ENCODE measurements around the gene FAM193B.

FAM193B gene

DNA sequence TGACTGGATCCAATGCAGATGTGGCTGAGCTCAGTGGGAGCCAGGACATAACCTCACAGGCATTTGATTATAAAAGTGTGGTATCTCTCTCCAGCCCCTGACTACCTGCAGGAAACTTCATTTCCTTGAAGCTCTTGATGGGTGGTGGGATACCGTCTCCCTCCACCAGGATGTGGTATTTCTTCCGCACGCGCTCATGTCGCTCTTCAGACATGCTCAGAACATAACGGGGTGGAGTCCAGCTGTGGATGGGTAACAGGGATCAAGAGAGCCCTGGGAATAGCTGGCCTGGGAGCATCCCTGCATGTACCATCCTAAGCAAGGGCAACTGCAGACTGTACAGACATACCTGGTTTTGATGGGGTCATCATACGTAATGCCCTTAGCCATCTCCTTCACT lies 38.8 kb downstream of the FAM193B start:
- DNase-seq (ENCODE audit: low spot score) = no peak

DNA sequence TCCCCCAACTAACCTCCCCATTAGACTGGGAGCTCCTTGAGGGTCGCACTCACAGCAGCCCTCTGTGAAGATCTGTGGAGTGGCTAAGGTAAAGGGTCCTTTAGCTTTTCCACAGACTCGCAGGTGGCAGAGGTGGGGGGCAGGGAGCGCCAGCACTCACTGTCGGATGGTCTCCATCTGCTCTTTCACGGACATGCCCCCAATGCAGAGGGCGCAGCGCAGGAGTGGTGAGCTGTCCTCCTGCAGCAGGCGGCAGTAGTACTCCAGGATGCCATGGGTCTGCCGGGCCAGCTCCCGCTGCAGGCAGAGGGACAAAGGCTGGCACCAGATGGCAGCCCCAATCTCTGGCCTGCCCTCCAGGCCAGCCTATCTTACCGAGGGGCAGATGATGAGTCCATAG lies 39.8 kb downstream of the FAM193B start:
- DNase-seq (ENCODE audit: low spot score) = no peak

- DNase-seq (ENCODE audit: low spot score) = no peak
These were observed 40.9 kb downstream of the FAM193B start for GRCh38 chr5:177513500-177513899.

- DNase-seq (ENCODE audit: low spot score) = no peak
These were observed 41.5 kb downstream of the FAM193B start for GRCh38 chr5:177512736-177513380.

GRCh38 chr5:177511796-177512675 lies 42.3 kb downstream of the FAM193B start:
- DNase-seq (ENCODE audit: low spot score) = no peak

DNA sequence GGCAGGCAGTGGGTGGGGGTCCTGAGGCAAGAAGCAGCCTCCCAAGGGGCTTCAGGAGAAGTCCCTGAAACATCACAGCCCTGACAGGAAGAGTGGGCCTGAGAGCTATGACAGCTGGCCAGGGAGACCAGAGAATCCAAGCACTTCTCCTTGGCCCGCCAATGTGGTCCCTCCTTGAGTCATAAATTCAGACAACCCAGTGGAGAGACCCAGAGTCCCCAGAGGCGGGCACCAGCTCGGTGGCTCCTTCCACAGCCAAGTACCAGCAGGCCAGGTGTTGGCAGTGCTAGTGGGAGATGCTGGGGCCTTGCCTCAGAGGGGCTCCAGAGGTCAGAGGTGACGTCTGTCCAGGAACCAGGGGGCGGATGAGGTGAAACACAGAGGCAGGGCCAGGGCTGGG lies 43.2 kb downstream of the FAM193B start:
- no peak for DNase-seq (ENCODE audit: low spot score)

- no peak for DNase-seq (ENCODE audit: low spot score)
These were observed 43.8 kb downstream of the FAM193B start for GRCh38 chr5:177510567-177511053.

- DNase-seq (ENCODE audit: low spot score) = no peak
These were observed 44.3 kb downstream of the FAM193B start for GRCh38 chr5:177509991-177510566.

DNA sequence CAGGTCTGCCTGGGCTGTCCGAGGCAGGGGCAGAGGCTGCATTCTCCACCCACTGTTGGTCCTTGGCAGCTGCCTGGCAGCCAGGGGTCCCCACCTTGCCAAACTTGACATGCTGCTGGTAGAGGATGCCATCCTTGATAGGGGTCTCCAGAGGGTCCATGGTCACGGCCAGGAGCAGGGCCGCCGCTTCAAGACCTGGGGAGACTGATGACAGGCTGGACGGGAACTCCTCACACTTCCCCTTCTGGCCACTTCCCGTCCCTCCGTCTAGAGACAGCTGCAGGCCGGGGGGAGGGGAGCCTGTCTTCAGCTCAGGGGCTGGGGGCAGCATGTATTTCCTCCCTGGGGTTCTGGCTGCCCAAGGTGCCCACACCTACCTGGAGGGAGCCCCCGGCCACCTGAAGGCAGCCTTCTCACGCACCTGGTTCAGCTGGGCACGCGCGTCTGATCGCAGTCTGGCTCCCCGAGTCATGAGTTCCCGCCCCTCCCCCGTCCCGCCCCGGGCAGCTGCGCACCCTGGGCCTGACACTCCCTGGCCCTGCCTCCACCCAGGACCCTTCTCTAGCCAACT lies 44.9 kb downstream of the FAM193B start, which contains the start of gene DOK3:
Gene DOK3 (minus strand): TSS at position 446 of the 571 bp plus-strand sequence. CDS start 286 bp downstream, at position 160.
- DNase-seq (ENCODE audit: low spot score) = no peak

- DNase-seq (ENCODE audit: low spot score) = no peak
These were observed 45.5 kb downstream of the FAM193B start for GRCh38 chr5:177508837-177509236.

GRCh38 chr5:177508221-177508611 lies 46.1 kb downstream of the FAM193B start:
- no peak for DNase-seq (ENCODE audit: low spot score)

DNA sequence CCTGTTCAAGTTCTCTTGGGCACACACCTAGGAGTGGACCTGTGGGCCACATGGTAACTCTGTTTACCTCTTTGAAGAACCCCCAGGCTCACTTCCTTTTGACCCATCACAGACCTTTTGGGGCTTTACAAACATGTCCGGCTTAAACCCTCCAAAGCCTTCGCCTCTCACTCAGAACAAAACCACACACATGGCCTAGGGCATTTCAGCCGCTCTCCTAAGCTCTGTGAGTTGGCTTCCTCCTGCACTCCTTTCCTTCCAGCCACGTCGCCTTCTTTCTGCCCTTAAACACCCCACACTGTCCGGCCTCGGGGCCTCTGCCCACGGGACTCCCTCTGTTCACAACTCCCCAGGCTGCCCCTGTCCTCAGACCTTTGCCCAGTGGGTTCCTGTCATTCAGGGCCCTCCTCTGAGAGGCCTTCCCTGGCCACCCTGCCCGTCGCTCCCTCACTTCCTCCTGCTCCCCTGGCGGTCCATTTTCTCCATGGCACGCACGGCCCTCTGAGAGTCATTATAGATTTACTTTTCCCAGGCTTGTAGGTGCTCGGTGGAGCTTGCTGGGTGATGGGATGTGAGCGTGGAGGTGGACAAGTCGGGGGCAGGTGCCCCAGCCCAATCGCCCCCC lies 46.7 kb downstream of the FAM193B start:
- DNase-seq (ENCODE audit: low spot score) = no peak

DNA sequence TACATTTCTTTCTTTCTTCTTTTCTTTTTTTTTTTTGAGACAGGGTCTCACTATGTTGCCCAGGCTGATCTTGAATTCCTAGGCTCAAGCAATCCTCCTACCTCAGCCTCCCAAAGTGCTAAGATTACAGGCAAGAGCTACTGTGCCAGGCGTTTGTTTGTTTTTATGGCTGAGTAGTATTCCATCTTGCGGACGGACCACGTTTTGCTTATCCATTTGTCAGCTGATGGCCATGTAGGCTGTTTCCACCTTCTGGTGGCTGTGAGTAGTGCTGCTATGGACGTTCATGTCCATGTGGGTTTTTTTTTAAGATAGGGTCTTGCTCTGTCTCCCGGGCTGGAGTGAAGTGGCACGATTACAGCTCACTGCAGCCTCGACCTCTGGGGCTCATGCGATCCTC lies 47.2 kb downstream of the FAM193B start:
- DNase-seq (ENCODE audit: low spot score) = no peak

- DNase-seq (ENCODE audit: low spot score) = no peak
These were observed 49.3 kb downstream of the FAM193B start for GRCh38 chr5:177505075-177505474.

GRCh38 chr5:177504086-177505056 lies 50.0 kb downstream of the FAM193B start:
- no peak for DNase-seq (ENCODE audit: low spot score)

GRCh38 chr5:177503351-177504085 lies 50.8 kb downstream of the FAM193B start:
- DNase-seq (ENCODE audit: low spot score) = no peak

GRCh38 chr5:177502886-177503285 lies 51.5 kb downstream of the FAM193B start:
- no peak for DNase-seq (ENCODE audit: low spot score)

GRCh38 chr5:177501874-177502678 lies 52.3 kb downstream of the FAM193B start:
- no peak for DNase-seq (ENCODE audit: low spot score)
